B cell (primary cell): ENCODE data around the gene CAPN15.

ENCODE experiments used
- EZH2 ChIP-seq: IDR thresholded peaks from 2 replicates; pipeline ENCODE4 v1.6.1; 2012; ENCODE audit warnings: borderline replicate concordance, low read depth, mild to moderate bottlenecking, moderate library complexity, low read length; ENCODE audit not compliant: insufficient read depth, poor library complexity, severe bottlenecking
- TF ChIP-seq, protein P1 (sequence below): fragments of 200-600 bp; IDR thresholded peaks from one replicate; pipeline ENCODE4 v1.8.0; 2022; ENCODE audit warnings: antibody characterized with exemption, mild to moderate bottlenecking

DNA sequence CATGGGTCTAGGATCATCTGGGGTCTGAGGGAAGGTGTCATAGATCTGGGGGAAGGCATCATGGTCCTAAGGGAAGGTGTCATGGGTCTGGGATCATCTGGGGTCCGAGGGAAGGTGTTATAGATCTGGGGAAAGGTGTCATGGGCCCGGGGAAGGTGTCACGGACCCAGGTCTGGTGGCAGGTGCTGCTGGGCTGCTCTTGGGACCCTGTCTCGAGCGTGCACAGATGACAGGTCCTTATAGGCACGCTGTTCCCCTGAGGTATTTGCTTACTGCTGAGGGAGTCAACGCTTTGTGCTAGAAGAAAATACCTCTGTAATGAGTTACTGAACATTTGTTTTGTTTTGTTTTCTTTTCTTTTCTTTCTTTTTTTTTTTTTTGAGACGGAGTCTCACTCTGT is 63.7 kb downstream of the CAPN15 start:
- TF ChIP-seq, protein P1, sequence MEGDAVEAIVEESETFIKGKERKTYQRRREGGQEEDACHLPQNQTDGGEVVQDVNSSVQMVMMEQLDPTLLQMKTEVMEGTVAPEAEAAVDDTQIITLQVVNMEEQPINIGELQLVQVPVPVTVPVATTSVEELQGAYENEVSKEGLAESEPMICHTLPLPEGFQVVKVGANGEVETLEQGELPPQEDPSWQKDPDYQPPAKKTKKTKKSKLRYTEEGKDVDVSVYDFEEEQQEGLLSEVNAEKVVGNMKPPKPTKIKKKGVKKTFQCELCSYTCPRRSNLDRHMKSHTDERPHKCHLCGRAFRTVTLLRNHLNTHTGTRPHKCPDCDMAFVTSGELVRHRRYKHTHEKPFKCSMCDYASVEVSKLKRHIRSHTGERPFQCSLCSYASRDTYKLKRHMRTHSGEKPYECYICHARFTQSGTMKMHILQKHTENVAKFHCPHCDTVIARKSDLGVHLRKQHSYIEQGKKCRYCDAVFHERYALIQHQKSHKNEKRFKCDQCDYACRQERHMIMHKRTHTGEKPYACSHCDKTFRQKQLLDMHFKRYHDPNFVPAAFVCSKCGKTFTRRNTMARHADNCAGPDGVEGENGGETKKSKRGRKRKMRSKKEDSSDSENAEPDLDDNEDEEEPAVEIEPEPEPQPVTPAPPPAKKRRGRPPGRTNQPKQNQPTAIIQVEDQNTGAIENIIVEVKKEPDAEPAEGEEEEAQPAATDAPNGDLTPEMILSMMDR: no peak
- no peak for TF ChIP-seq EZH2
